ENCODE results near the gene PROSER3. TPM values are rescaled to one million over a fixed set of nuclear protein-coding genes. Genes with fewer than 3 reads are reported as not detected.
A peak's percentile ranks its signal among the peaks of the same experiment; 100 is the strongest.

PROSER3 gene
- total and polyA plus RNA-seq, 8 donors = 7.2 to 19.6 (median 8.6) TPM

DNA sequence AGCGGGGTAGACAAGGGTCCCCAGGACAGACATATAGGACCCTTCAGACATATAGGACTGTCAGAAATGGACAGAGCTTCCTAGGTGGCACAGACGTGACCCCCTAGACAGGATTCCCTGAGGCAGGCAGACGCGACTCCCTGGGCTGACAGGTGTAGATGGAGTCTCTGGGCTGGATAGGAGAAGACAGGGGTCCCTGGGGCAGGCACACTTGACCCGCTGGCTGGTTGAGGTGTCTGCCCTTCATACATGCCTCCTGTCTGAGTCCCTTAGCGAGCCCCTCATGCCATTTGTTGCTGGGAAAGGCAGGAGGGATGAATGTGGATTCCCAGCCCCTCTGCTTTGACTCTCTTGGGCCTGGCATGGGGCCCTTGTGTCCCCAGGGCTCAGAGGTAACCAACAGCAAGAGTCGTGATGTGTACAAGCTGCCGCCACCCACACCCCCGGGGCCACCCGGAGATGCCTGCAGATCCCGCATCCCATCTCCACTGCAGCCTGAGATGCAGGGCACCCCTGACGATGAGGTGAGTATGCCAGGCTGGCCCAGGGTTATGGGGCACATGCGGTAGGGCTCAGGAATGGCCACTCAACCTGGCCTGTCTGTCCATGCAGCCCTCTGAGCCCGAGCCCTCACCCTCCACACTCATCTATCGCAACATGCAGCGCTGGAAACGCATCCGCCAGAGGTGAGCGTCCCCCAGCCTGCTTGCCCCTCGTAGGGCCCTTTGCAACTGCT, 4.2 kb upstream of the PROSER3 start:
- no peaks in the 10 kb centered on the region for H3K9me3 ChIP-seq
- DNase-seq (no peak), FAIRE-seq (no peak), ATAC-seq (no peak)
- peaks cover 0 to 20% (median 8%) of the 10 kb centered on the region in 3 donors for H3K4me1 ChIP-seq
- no peaks in the 10 kb centered on the region for H3K27me3 ChIP-seq
- WGBS, 2 donors = 86 to 95% methylated on average over 20 of the region's 20 CpGs
- no peak overlapping the region for H3K4me3 ChIP-seq
- intact Hi-C loops (cut with DNase I) = no loop called here
- H3K27ac ChIP-seq = no peak overlapping the region
- peaks cover 0 to 4% (median 0%) of the 10 kb centered on the region in 3 donors for H3K36me3 ChIP-seq
- TF ChIP-seq, protein P1, sequence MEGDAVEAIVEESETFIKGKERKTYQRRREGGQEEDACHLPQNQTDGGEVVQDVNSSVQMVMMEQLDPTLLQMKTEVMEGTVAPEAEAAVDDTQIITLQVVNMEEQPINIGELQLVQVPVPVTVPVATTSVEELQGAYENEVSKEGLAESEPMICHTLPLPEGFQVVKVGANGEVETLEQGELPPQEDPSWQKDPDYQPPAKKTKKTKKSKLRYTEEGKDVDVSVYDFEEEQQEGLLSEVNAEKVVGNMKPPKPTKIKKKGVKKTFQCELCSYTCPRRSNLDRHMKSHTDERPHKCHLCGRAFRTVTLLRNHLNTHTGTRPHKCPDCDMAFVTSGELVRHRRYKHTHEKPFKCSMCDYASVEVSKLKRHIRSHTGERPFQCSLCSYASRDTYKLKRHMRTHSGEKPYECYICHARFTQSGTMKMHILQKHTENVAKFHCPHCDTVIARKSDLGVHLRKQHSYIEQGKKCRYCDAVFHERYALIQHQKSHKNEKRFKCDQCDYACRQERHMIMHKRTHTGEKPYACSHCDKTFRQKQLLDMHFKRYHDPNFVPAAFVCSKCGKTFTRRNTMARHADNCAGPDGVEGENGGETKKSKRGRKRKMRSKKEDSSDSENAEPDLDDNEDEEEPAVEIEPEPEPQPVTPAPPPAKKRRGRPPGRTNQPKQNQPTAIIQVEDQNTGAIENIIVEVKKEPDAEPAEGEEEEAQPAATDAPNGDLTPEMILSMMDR (IDR thresholded peaks at IDR 0.05) = no peak

DNA sequence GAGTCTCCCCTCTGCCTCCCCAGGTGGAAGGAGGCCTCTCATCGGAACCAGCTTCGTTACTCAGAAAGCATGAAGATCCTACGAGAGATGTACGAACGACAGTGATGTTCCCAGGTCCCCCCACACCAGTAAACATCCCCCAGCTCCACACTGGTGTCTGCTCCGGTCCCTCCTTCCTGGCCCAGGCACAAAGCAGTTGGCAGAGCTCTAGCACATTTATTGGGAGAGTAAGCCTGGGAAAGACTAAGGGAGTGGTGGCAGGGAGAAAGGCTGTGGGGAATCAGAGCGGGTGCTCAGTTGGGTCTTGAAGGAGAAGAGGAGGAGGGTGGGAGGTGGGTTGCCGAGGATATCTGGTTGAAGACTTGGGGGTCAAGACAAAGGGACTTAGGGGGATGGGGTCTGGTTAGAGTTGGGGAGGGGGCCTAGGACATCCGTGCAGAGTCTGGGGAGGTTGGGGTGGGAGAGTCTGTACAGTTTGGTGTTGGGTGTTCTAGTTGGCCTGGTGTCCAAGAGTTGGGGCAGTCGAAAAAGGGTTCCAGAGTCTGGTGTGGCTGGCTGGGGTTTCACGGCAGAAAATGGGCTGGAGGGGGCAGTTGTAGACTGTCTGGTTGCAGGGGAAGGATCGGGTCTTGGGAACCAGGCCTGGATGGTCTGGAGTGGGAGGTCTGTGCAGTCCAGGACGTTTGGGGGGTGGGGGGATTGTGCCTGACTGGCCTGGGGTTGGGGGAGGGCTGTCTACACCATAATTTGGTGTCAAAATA, 3.4 kb upstream of the PROSER3 start:
- Histone ChIP-seq H3K27ac (no peak overlapping the region), H3K4me1 (peaks cover 0 to 18% (median 8%) of the 10 kb centered on the region in 3 donors), H3K9me3 (no peaks in the 10 kb centered on the region), H3K27me3 (no peaks in the 10 kb centered on the region), H3K36me3 (peaks cover 0 to 4% (median 0%) of the 10 kb centered on the region in 3 donors), H3K4me3 (no peak overlapping the region)
- WGBS, 2 donors = 83 to 90% methylated on average over 13 of the region's 13 CpGs
- no peak for FAIRE-seq
- TF ChIP-seq, protein P1 (IDR thresholded peaks at IDR 0.05) = no peak
- peak in 1 of 6 donors; percentile 20 for DNase-seq
- no peak for ATAC-seq
- intact Hi-C loops (cut with DNase I) = no loop called here

DNA sequence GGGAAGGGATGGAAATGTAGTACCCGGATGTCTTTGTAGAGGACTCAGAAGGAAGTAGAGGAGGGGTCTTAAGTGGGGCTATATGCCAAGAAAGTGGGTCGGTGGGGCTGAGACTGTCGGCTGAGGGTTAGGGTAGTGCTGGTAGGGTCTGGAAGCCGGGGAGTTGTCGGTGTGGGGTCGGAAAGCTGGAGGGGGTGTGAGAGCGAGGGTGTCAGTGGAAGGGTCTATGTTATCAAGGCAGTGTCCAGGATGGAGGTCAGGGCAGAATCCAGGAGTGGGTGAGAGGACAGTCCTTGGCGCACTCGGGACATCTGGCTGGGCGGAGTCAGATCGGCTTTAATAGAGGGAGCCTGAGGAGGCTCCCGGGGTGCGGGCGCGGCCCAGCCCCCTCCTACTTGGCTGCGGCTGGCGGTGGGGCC, 2.8 kb upstream of the PROSER3 start:
- DNase-seq = peak in 1 of 6 donors; percentile 35
- 82 to 88% methylated on average over 17 of the region's 17 CpGs for WGBS, 2 donors
- Histone ChIP-seq H3K27ac (no peak overlapping the region), H3K36me3 (peaks cover 0 to 4% (median 0%) of the 10 kb centered on the region in 3 donors), H3K27me3 (no peaks in the 10 kb centered on the region), H3K9me3 (no peaks in the 10 kb centered on the region), H3K4me1 (peaks cover 0 to 17% (median 8%) of the 10 kb centered on the region in 3 donors), H3K4me3 (peak overlapping the region in 1 of 4 donors; percentile 70)
- intact Hi-C loops (cut with DNase I) = no loop called here
- TF ChIP-seq, protein P1 (IDR thresholded peaks at IDR 0.05) = no peak
- FAIRE-seq = no peak
- no peak for ATAC-seq

DNA sequence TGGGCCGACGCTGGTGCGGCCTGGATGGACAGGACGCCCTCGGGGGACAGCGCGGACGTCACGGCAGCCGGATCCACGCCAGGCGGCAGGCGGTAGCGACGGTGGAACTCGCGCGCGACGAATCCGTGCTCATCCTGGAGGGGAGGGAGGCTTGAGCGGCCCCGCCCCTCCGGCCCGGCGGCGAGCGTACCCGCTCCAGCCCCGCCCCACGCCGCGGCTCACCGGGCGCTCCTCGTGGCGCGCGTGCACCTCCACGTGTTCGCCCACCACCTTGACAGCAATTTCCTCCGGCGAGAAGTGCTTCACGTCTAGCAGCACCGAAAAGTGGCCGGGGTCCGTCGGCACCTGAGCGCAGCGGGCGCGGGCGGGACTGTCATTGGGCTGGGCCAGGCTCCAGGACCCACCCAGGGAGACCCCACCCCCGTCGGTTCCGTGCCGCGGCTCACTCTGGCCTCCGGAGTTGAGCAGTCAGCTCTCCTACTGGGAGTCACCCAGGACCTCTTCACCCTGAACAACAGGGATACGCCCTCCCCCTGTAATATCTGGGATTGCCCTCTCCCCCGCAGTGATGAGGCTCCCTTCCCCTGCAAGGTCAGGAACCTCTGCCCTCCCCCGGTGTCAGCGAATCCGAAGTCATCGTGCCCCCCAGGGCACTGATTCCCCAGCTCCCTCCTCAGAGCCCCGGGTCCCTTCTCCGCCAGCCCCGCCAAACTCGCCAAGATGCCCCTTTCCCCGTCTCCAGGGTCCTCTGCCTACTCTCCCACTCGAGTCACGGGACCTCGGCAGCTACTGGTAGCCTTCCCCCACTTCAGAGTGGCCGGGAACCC, 2.2 kb upstream of the PROSER3 start:
- intact Hi-C loops (cut with DNase I) = no loop called here
- peak overlapping the region in 3 of 4 donors; percentile 25 to 87 (median 85) for H3K27ac ChIP-seq
- DNase-seq (peak in 3 of 6 donors; percentile 51 to 83 (median 64)), ATAC-seq (no peak), FAIRE-seq (no peak)
- H3K36me3 ChIP-seq = peaks cover 0 to 4% (median 0%) of the 10 kb centered on the region in 3 donors
- TF ChIP-seq, protein P1 (IDR thresholded peaks at IDR 0.05) = no peak
- H3K4me3 ChIP-seq = peak overlapping the region in 2 of 4 donors; percentile 70 to 91
- peaks cover 0 to 17% (median 8%) of the 10 kb centered on the region in 3 donors for H3K4me1 ChIP-seq
- H3K9me3 ChIP-seq = no peaks in the 10 kb centered on the region
- WGBS, 2 donors = 74 to 76% methylated on average over 53 to 74 of the region's 74 CpGs
- no peaks in the 10 kb centered on the region for H3K27me3 ChIP-seq
